NCI-H1092 (cell line): Measurements from ENCODE around the gene CERK.

Experiments used
- DNase-seq: peaks from one replicate; lab custom pipeline; 2025; lab: John Stamatoyannopoulos, UW

CERK gene

GRCh38 chr22:46764779-46765485 is 26.9 kb upstream of the CERK start:
- no peak for DNase-seq

GRCh38 chr22:46764140-46764680 is 26.2 kb upstream of the CERK start:
- no peak for DNase-seq

GRCh38 chr22:46763051-46763705 is 25.1 kb upstream of the CERK start:
- DNase-seq: no peak

GRCh38 chr22:46762238-46763050 is 24.4 kb upstream of the CERK start, which contains the start of gene TBC1D22A:
TSS of gene TBC1D22A (plus strand) at chr22:46762650. CDS start at chr22:46762787, 137 bp downstream.
- DNase-seq: peak; percentile 67

- no peak for DNase-seq
Observed at GRCh38 chr22:46761539-46762237, 23.6 kb upstream of the CERK start.

GRCh38 chr22:46761017-46761416 is 23.0 kb upstream of the CERK start:
- DNase-seq: no peak

- DNase-seq: no peak
Observed at GRCh38 chr22:46758867-46759290, 20.8 kb upstream of the CERK start.

GRCh38 chr22:46758121-46758520 is 20.1 kb upstream of the CERK start:
- DNase-seq: no peak

- no peak for DNase-seq
Observed at GRCh38 chr22:46757104-46757503, 19.1 kb upstream of the CERK start.

GRCh38 chr22:46756097-46756496 is 18.0 kb upstream of the CERK start:
- DNase-seq: no peak

- no peak for DNase-seq
Observed at GRCh38 chr22:46755525-46755924, 17.5 kb upstream of the CERK start.

GRCh38 chr22:46754826-46755225 is 16.8 kb upstream of the CERK start:
- no peak for DNase-seq

GRCh38 chr22:46754110-46754799 is 16.2 kb upstream of the CERK start:
- DNase-seq: no peak

- DNase-seq: no peak
Observed at GRCh38 chr22:46753761-46754109, 15.7 kb upstream of the CERK start.

GRCh38 chr22:46753360-46753759 is 15.3 kb upstream of the CERK start:
- DNase-seq: no peak

- no peak for DNase-seq
Observed at GRCh38 chr22:46752988-46753310, 14.9 kb upstream of the CERK start.

GRCh38 chr22:46752286-46752987 is 14.4 kb upstream of the CERK start:
- no peak for DNase-seq

GRCh38 chr22:46750863-46751443 is 12.9 kb upstream of the CERK start:
- DNase-seq: no peak

- no peak for DNase-seq
Observed at GRCh38 chr22:46750530-46750800, 12.4 kb upstream of the CERK start.

- no peak for DNase-seq
Observed at GRCh38 chr22:46749682-46750529, 11.9 kb upstream of the CERK start.
